Mucosa of rectum (tissue), 2 donors: Measurements from ENCODE around the gene LXN.

Experiments used
- H3K27ac ChIP-seq, 2 donors: one replicate each; pipeline ENCODE4 v1.7.0; 2013; ENCODE audit warnings: inconsistent platforms in 2 of 2, low read depth in 2 of 2, low read length in 2 of 2
- H3K27me3 ChIP-seq, 2 donors: one replicate each; pipeline ENCODE4 v1.7.0; 2013; ENCODE audit warnings: low read length in 2 of 2; ENCODE audit not compliant: control insufficient read depth in 2 of 2, insufficient read depth in 2 of 2
- H3K36me3 ChIP-seq, 2 donors: one replicate each; pipeline ENCODE4 v1.7.0; 2013; ENCODE audit warnings: low read length in 2 of 2; ENCODE audit not compliant: control insufficient read depth in 2 of 2, insufficient read depth in 2 of 2
- H3K4me1 ChIP-seq, 2 donors: one replicate each; pipeline ENCODE4 v1.7.0; 2013; ENCODE audit warnings: low read length in 2 of 2, mild to moderate bottlenecking in 1 of 2; ENCODE audit not compliant: control insufficient read depth in 2 of 2, insufficient read depth in 2 of 2
- H3K4me3 ChIP-seq, 2 donors: one replicate each; pipeline ENCODE4 v1.7.0; 2013; ENCODE audit warnings: low read length in 2 of 2
- H3K9ac ChIP-seq, 2 donors: one replicate each; pipeline ENCODE4 v1.7.0; 2013; ENCODE audit warnings: low read length in 2 of 2, low read depth in 1 of 2, mild to moderate bottlenecking in 1 of 2
- H3K9me3 ChIP-seq, 2 donors: one replicate each; pipeline ENCODE4 v1.7.0; 2013; ENCODE audit warnings: low read length in 2 of 2; ENCODE audit not compliant: control insufficient read depth in 2 of 2
- donor health status: healthy.
- donor health status: Normal muscosa, but diverticular disease.

LXN gene

GRCh38 chr3:158649791-158650190, 22.7 kb downstream of the LXN start:
- no peaks in the 10 kb centered on the region for H3K9me3 ChIP-seq
- no peaks in the 10 kb centered on the region for H3K27me3 ChIP-seq
- no peak overlapping the region for H3K9ac ChIP-seq
- peaks cover 6 to 7% of the 10 kb centered on the region in 2 donors for H3K4me1 ChIP-seq
- peaks cover 24 to 55% of the 10 kb centered on the region in 2 donors for H3K36me3 ChIP-seq
- no peak overlapping the region for H3K27ac ChIP-seq
- H3K4me3 ChIP-seq = no peak overlapping the region

- no peaks in the 10 kb centered on the region for H3K27me3 ChIP-seq
- peak within 1 kb of the TSS; percentile 83 to 94 for H3K9ac ChIP-seq
- peaks cover 4 to 22% of the 10 kb centered on the region in 2 donors for H3K36me3 ChIP-seq
- H3K4me1 ChIP-seq = peaks cover 6 to 7% of the 10 kb centered on the region in 2 donors
- H3K4me3 ChIP-seq = peak within 1 kb of the TSS; percentile 96 to 99
- H3K9me3 ChIP-seq = no peaks in the 10 kb centered on the region
- peak within 1 kb of the TSS; percentile 78 to 86 for H3K27ac ChIP-seq
Measured at GRCh38 chr3:158644345-158644908, 28.0 kb downstream of the LXN start, which contains the start of gene GFM1. GFM1 (plus strand) TSS chr3:158644527; CDS start chr3:158644635, 108 bp downstream.

DNA sequence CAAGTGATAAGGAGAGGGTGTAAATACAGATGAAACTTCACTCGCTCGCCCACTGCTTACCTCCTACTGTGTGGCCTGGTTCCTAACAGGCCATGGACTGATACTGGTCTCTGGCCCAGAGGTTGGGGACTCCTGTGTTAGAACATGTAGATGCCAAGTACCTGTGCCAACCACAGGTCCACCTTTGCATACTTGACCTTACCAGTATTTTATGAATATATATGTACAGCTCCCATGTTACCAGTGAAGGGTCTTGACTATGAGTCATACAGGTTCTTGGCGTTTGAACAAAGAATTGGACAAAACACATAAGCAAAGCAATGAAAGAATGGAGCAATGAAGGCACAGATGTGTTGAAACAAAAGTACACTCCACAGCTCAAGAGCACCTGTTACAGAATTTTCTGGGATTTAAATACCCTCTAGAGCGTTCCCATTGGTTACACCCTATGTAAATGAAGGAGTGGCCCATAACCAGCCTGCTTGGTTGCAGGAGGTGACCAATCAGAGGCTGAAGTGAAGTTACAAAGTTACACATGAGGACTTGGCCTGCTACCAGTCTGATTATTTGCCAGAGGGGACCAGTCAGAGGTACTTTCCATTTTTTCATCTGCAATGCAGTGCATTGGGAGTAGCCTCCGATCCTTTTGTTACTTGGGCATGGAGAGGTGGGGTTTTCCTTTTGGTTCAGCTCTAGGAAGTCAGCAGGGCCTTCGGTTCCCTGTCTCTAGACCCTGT, 29.8 kb downstream of the LXN start:
- Histone ChIP-seq H3K36me3 (peaks cover 0 to 14% of the 10 kb centered on the region in 2 donors), H3K4me1 (peaks cover 6 to 7% of the 10 kb centered on the region in 2 donors), H3K9ac (no peak overlapping the region), H3K9me3 (no peaks in the 10 kb centered on the region), H3K4me3 (no peak overlapping the region), H3K27me3 (no peaks in the 10 kb centered on the region), H3K27ac (no peak overlapping the region)

DNA sequence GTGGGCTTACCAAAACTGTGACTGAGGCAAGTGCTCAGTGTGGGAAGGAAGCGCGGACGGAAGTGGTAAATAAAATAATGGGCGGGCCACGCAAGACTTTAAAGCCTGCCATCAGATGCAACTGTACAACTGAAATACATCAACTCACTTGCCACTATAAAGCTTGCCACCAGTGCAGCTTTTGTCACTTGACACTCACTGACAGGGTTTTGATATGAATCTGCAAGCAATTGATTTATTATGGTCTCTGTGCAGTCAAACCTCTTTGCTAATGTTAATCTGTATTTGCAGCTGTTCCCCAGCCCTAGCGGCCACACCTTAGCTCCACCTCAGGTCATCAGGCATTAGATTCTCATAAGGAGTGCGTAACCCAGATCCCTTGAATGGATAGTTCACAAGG, 30.4 kb downstream of the LXN start:
- H3K9me3 ChIP-seq = no peaks in the 10 kb centered on the region
- H3K27me3 ChIP-seq = no peaks in the 10 kb centered on the region
- H3K27ac ChIP-seq = no peak overlapping the region
- H3K4me3 ChIP-seq = no peak overlapping the region
- no peak overlapping the region for H3K9ac ChIP-seq
- peaks cover 0 to 9% of the 10 kb centered on the region in 2 donors for H3K36me3 ChIP-seq
- peaks cover 6 to 7% of the 10 kb centered on the region in 2 donors for H3K4me1 ChIP-seq

DNA sequence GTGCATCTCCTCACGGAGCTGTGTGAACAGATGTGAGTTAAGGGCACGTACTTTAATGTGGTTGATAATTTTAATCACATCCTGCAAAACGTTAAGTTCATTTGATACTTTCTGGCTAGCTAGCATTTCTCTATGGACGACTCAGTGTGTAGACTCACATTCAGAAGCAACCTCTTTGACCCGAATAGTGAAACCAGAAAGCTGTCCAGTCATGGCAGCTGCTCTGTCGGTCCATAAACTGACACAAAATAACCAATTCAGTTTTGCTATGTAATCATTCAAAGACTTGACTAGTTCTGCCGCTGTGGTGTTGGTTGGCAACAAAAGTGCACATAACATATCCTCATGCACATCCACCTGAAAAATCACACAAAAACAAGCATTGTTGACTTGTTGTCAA, 31.8 kb downstream of the LXN start:
- Histone ChIP-seq H3K9me3 (no peaks in the 10 kb centered on the region), H3K4me1 (peaks cover 6 to 7% of the 10 kb centered on the region in 2 donors), H3K4me3 (no peak overlapping the region), H3K9ac (no peak overlapping the region), H3K36me3 (no peaks in the 10 kb centered on the region), H3K27me3 (no peaks in the 10 kb centered on the region), H3K27ac (no peak overlapping the region)

DNA sequence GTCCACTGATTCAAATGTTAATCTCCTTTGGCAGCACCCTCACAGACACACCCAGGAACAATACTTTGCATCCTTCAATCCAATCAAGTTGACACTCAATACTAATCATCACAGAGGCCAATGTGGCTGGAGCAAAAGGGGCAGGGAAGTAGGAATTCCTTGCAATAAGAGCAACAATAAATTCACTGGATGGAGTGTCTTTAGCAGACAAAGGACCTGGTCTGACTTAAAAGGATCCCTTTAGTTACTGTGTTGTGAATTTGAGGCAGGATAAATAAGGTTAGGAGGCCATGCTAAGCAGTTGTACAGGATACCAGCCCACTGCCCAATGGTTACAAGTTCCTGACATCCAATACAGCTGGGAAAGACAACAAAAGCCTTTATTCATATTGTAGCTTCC, 40.5 kb downstream of the LXN start:
- Histone ChIP-seq H3K27me3 (no peaks in the 10 kb centered on the region), H3K4me1 (no peaks in the 10 kb centered on the region), H3K9ac (no peak overlapping the region), H3K36me3 (no peaks in the 10 kb centered on the region), H3K27ac (no peak overlapping the region), H3K9me3 (no peaks in the 10 kb centered on the region), H3K4me3 (no peak overlapping the region)

GRCh38 chr3:158625881-158626280, 46.6 kb downstream of the LXN start:
- Histone ChIP-seq H3K27me3 (no peaks in the 10 kb centered on the region), H3K4me3 (no peak overlapping the region), H3K27ac (no peak overlapping the region), H3K9me3 (no peaks in the 10 kb centered on the region), H3K9ac (no peak overlapping the region), H3K4me1 (no peaks in the 10 kb centered on the region), H3K36me3 (no peaks in the 10 kb centered on the region)

- H3K27me3 ChIP-seq = no peaks in the 10 kb centered on the region
- no peak overlapping the region for H3K9ac ChIP-seq
- H3K4me1 ChIP-seq = no peaks in the 10 kb centered on the region
- no peaks in the 10 kb centered on the region for H3K36me3 ChIP-seq
- no peak overlapping the region for H3K27ac ChIP-seq
- H3K4me3 ChIP-seq = no peak overlapping the region
- no peaks in the 10 kb centered on the region for H3K9me3 ChIP-seq
Measured at GRCh38 chr3:158617982-158618875, 54.2 kb downstream of the LXN start.
